Astrocyte (in vitro differentiated cells and primary cell): Measurements from ENCODE around the gene ABCA1. TPM values are rescaled to one million over a fixed set of nuclear protein-coding genes. Genes with fewer than 3 reads are reported as not detected.

Experiments
- DNase-seq: peaks from one replicate; pipeline ENCODE4 v3.0.0-alpha.2; 2010; ENCODE audit warnings: low read depth
- FAIRE-seq: peaks from 2 replicates; lab custom pipeline; 2011; peaks lifted over from hg19 to GRCh38; lab: Jason Lieb, UNC
- H2AFZ ChIP-seq: 2 replicates; pipeline ENCODE4 v1.6.0; 2012; ENCODE audit warnings: low read depth, low read length, inconsistent platforms
- H3K27ac ChIP-seq: 2 replicates; pipeline ENCODE4 v1.5.1; 2011; ENCODE audit warnings: low read depth, low read length, inconsistent platforms
- H3K27me3 ChIP-seq: 2 replicates; pipeline ENCODE4 v1.6.0; 2011; ENCODE audit warnings: low read length, inconsistent platforms; ENCODE audit not compliant: insufficient read depth
- H3K36me3 ChIP-seq: 2 replicates; pipeline ENCODE4 v1.5.1; 2011; ENCODE audit warnings: low read length, inconsistent platforms; ENCODE audit not compliant: insufficient read depth
- H3K4me1 ChIP-seq: 2 replicates; pipeline ENCODE4 v1.5.1; 2011; ENCODE audit warnings: low read length, inconsistent platforms; ENCODE audit not compliant: insufficient read depth
- H3K4me2 ChIP-seq: 2 replicates; pipeline ENCODE4 v1.6.0; 2012; ENCODE audit warnings: low read length, inconsistent platforms
- H3K4me3 ChIP-seq: 2 replicates; pipeline ENCODE4 v1.5.1; 2011; ENCODE audit warnings: low read depth, mild to moderate bottlenecking, low read length, inconsistent platforms; ENCODE audit not compliant: insufficient read depth
- H3K79me2 ChIP-seq: 2 replicates; pipeline ENCODE4 v1.6.0; 2012; ENCODE audit warnings: mild to moderate bottlenecking, low read length, inconsistent platforms; ENCODE audit not compliant: insufficient read depth
- H3K9ac ChIP-seq: 2 replicates; pipeline ENCODE4 v1.6.0; 2012; ENCODE audit warnings: mild to moderate bottlenecking, low read length, inconsistent platforms
- H3K9me3 ChIP-seq: 2 replicates; pipeline ENCODE4 v1.5.1; 2012; ENCODE audit warnings: low read depth, mild to moderate bottlenecking, low read length, inconsistent platforms; ENCODE audit not compliant: insufficient read depth
- H4K20me1 ChIP-seq: 2 replicates; pipeline ENCODE4 v1.6.0; 2012; ENCODE audit warnings: low read length, inconsistent platforms; ENCODE audit not compliant: insufficient read depth
- H3K27ac Mint-ChIP-seq: one replicate; pipeline ENCODE4 v1.8.0; 2021; ENCODE audit warnings: mild to moderate bottlenecking, mixed read lengths; ENCODE audit not compliant: unreplicated experiment
- H3K27me3 Mint-ChIP-seq: one replicate; pipeline ENCODE4 v1.8.0; 2021; ENCODE audit warnings: low read depth, mixed read lengths; ENCODE audit not compliant: unreplicated experiment
- H3K36me3 Mint-ChIP-seq: one replicate; pipeline ENCODE4 v1.8.0; 2021; ENCODE audit warnings: low read depth, mixed read lengths; ENCODE audit not compliant: unreplicated experiment
- H3K4me1 Mint-ChIP-seq: one replicate; pipeline ENCODE4 v1.8.0; 2021; ENCODE audit warnings: low read depth, mixed read lengths; ENCODE audit not compliant: unreplicated experiment
- H3K4me3 Mint-ChIP-seq: one replicate; pipeline ENCODE4 v1.8.0; 2021; ENCODE audit warnings: mild to moderate bottlenecking, moderate library complexity, mixed read lengths; ENCODE audit not compliant: unreplicated experiment
- H3K9me3 Mint-ChIP-seq: one replicate; pipeline ENCODE4 v1.8.0; 2021; ENCODE audit warnings: mild to moderate bottlenecking, mixed read lengths; ENCODE audit not compliant: unreplicated experiment
- EZH2 ChIP-seq: IDR thresholded peaks from 2 replicates; pipeline ENCODE4 v1.6.1; 2012; ENCODE audit warnings: mild to moderate bottlenecking, low read length, inconsistent platforms; ENCODE audit not compliant: insufficient read depth
- total RNA-seq: library from RNA; stranded (reverse); gene quantifications from 2 replicates; pipeline ENCODE4 v1.2.1, GENCODE V29; 2021
- TF ChIP-seq, protein P1 (sequence below): IDR thresholded peaks from 2 replicates; pipeline ENCODE4 v1.5.1; 2011; ENCODE audit warnings: low read depth, mild to moderate bottlenecking, inconsistent platforms, low read length, moderate library complexity; ENCODE audit not compliant: insufficient read depth

The ABCA1 gene
- total RNA-seq, 1 donor from 2014 or later, result 109 TPM

DNA sequence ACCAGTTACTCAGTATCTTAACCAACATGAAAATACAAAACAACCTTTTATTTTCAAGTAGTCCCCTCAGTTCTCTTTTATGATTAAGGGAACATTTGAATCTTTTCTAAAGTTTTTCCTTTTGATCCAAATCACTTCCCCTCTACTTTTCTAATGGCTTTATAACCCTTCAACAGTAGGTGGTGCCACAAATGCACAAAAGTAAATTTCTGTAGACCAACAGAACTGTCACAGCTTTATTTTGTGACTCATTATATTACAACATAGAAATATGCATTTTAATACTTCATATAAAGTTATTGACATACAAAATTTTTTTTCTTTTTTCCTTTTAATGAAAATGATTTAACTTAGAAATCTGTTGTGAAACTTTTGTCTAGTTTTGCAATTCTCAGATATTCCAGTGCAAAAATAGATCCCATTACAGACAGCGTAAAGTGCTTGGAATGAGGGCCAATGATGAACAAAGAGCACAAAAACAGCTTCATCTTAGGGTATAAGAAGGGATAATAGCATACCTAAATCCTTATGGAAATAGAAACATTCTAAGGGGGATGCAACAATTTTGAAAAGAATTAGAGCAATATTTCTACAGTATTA lies 147.1 kb downstream of the ABCA1 start:
- Histone ChIP-seq H3K9me3 (no peaks in the 10 kb centered on the region), H3K4me1 (no peaks in the 10 kb centered on the region), H4K20me1 (no peaks in the 10 kb centered on the region), H2AFZ (no peak overlapping the region), H3K9ac (no peak overlapping the region), H3K79me2 (no peaks in the 10 kb centered on the region), H3K4me2 (no peak overlapping the region), H3K27ac (no peak overlapping the region), H3K4me3 (no peak overlapping the region), H3K36me3 (peaks cover 29% of the 10 kb centered on the region), H3K27me3 (no peaks in the 10 kb centered on the region)
- FAIRE-seq (no peak), DNase-seq (no peak)
- H3K4me1 Mint-ChIP-seq, result peaks cover 8% of the 10 kb centered on the region
- H3K27ac Mint-ChIP-seq, result no peak overlapping the region
- no peaks in the 10 kb centered on the region for H3K9me3 Mint-ChIP-seq
- H3K36me3 Mint-ChIP-seq, result peaks cover 28% of the 10 kb centered on the region
- H3K4me3 Mint-ChIP-seq, result no peak overlapping the region
- TF ChIP-seq EZH2, result no peak
- TF ChIP-seq, protein P1, sequence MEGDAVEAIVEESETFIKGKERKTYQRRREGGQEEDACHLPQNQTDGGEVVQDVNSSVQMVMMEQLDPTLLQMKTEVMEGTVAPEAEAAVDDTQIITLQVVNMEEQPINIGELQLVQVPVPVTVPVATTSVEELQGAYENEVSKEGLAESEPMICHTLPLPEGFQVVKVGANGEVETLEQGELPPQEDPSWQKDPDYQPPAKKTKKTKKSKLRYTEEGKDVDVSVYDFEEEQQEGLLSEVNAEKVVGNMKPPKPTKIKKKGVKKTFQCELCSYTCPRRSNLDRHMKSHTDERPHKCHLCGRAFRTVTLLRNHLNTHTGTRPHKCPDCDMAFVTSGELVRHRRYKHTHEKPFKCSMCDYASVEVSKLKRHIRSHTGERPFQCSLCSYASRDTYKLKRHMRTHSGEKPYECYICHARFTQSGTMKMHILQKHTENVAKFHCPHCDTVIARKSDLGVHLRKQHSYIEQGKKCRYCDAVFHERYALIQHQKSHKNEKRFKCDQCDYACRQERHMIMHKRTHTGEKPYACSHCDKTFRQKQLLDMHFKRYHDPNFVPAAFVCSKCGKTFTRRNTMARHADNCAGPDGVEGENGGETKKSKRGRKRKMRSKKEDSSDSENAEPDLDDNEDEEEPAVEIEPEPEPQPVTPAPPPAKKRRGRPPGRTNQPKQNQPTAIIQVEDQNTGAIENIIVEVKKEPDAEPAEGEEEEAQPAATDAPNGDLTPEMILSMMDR, result peak; percentile 35
- no peaks in the 10 kb centered on the region for H3K27me3 Mint-ChIP-seq

DNA sequence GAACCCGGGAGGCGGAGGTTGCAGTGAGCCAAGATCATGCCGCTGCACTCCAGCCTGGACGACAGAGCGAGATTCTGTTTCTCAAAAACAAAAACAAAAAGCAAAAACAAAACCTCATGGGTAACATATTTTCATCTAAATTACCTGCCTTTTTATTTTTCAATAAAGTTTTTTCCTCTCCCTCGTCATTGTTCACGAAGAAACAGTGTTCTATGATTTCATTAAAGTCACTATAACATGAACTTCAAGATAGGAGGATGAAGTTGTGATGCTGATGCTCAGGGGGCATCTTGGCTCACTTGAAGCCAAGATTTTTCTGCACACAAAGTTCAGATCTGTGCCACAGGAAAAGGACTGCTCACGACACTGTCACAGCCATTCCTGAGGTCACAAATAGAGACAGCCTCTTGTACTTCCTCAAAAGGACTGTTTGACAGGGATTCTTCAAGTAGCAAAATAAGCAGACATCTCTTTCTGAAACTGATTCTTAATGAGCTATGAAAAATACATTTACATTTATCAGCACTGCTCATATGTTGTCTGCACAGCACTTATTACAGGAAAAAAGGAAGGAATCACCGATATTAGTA lies 147.9 kb downstream of the ABCA1 start:
- Histone ChIP-seq H3K4me3 (no peak overlapping the region), H2AFZ (no peak overlapping the region), H3K4me1 (no peaks in the 10 kb centered on the region), H3K9ac (no peak overlapping the region), H3K9me3 (no peaks in the 10 kb centered on the region), H3K27me3 (no peaks in the 10 kb centered on the region), H3K4me2 (no peak overlapping the region), H3K79me2 (no peaks in the 10 kb centered on the region), H3K36me3 (peaks cover 21% of the 10 kb centered on the region), H4K20me1 (no peaks in the 10 kb centered on the region), H3K27ac (no peak overlapping the region)
- Mint-ChIP-seq H3K9me3 (no peaks in the 10 kb centered on the region), H3K4me1 (peaks cover 8% of the 10 kb centered on the region), H3K27me3 (no peaks in the 10 kb centered on the region), H3K4me3 (no peak overlapping the region), H3K36me3 (peaks cover 19% of the 10 kb centered on the region), H3K27ac (no peak overlapping the region)
- DNase-seq (no peak), FAIRE-seq (no peak)
- TF ChIP-seq EZH2, result no peak
- TF ChIP-seq, protein P1, result no peak

DNA sequence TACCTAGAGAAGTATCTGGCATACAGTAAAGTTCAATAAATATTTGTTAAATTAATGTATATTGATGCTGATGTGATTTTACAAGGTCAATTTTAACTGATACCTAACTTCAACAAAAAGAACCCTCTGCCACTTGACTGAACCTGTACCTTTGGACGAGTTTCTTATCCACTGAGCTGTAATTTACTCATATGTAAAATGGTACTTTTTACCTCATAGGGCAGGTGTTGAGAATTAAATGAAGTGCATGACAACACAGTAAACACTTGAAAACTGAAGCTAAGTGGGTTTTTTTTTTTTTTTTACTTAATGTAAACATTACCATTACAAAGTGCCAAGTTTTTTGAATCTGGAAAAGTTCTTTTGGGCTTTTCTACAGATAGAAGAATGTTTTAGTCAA lies 148.6 kb downstream of the ABCA1 start:
- no peak overlapping the region for H3K9ac ChIP-seq
- Mint-ChIP-seq H3K4me3 (no peak overlapping the region), H3K36me3 (peaks cover 18% of the 10 kb centered on the region), H3K27me3 (no peaks in the 10 kb centered on the region), H3K27ac (no peak overlapping the region), H3K4me1 (peaks cover 8% of the 10 kb centered on the region), H3K9me3 (no peaks in the 10 kb centered on the region)
- H3K4me2 ChIP-seq, result no peak overlapping the region
- H2AFZ ChIP-seq, result no peak overlapping the region
- H3K27ac ChIP-seq, result no peak overlapping the region
- H3K27me3 ChIP-seq, result no peaks in the 10 kb centered on the region
- H3K4me1 ChIP-seq, result no peaks in the 10 kb centered on the region
- H3K9me3 ChIP-seq, result no peaks in the 10 kb centered on the region
- FAIRE-seq (no peak), DNase-seq (no peak)
- TF ChIP-seq EZH2, result no peak
- TF ChIP-seq, protein P1, result no peak
- no peaks in the 10 kb centered on the region for H4K20me1 ChIP-seq
- peaks cover 19% of the 10 kb centered on the region for H3K36me3 ChIP-seq
- no peak overlapping the region for H3K4me3 ChIP-seq
- no peaks in the 10 kb centered on the region for H3K79me2 ChIP-seq
